HepG2 (cell line): ENCODE results near the gene UBXN1. TPM values are rescaled to one million over a fixed set of nuclear protein-coding genes. Genes with fewer than 3 reads are reported as not detected.

ENCODE experiments used
- FOXA3 ChIP-seq: IDR thresholded peaks from 2 replicates; pipeline ENCODE4 v1.6.1; 2016; ENCODE audit warnings: missing genetic modification reagents, missing compliant biosample characterization
- KIAA2018 ChIP-seq: sonication (generic); formaldehyde crosslinking; IDR thresholded peaks from 2 replicates; pipeline ENCODE4 v1.5.0; 2020; ENCODE audit warnings: mild to moderate bottlenecking, missing genetic modification reagents, borderline replicate concordance
- KLF11 ChIP-seq: IDR thresholded peaks from 2 replicates; pipeline ENCODE4 v1.6.1; 2016; ENCODE audit warnings: missing compliant biosample characterization
- PAX8 ChIP-seq: sonication (generic); formaldehyde crosslinking; IDR thresholded peaks from 2 replicates; pipeline ENCODE4 v1.8.0; 2022; ENCODE audit warnings: mild to moderate bottlenecking, missing genetic modification reagents, borderline replicate concordance
- REPIN1 ChIP-seq: sonication (generic); formaldehyde crosslinking; IDR thresholded peaks from 2 replicates; pipeline ENCODE4 v1.8.0; 2022; ENCODE audit warnings: missing genetic modification reagents, low read depth, mild to moderate bottlenecking, borderline replicate concordance
- RFX1 ChIP-seq: fragments of 450-650 bp; IDR thresholded peaks from 2 replicates; pipeline ENCODE4 v1.6.1; 2017
- SIN3A ChIP-seq: IDR thresholded peaks from 2 replicates; pipeline ENCODE4 v1.6.1; 2011; ENCODE audit warnings: low read depth, mild to moderate bottlenecking, control low read depth, low read length, borderline replicate concordance
- ZNF180 ChIP-seq: sonication (generic); formaldehyde crosslinking; IDR thresholded peaks from 2 replicates; pipeline ENCODE4 v1.4.0; 2020; ENCODE audit warnings: low read depth, missing genetic modification reagents, borderline replicate concordance
- ZNF362 ChIP-seq: sonication (generic); formaldehyde crosslinking; IDR thresholded peaks from 2 replicates; pipeline ENCODE4 v1.4.0; 2020; ENCODE audit warnings: missing genetic modification reagents, mild to moderate bottlenecking, borderline replicate concordance
- ZNF597 ChIP-seq: sonication (generic); formaldehyde crosslinking; IDR thresholded peaks from 2 replicates; pipeline ENCODE4 v1.5.0; 2020; ENCODE audit warnings: missing genetic modification reagents
- ZNF609 ChIP-seq: sonication (generic); formaldehyde crosslinking; IDR thresholded peaks from 2 replicates; pipeline ENCODE4 v1.4.0; 2020; ENCODE audit warnings: mild to moderate bottlenecking, missing genetic modification reagents, borderline replicate concordance
- polyA plus RNA-seq, 8 experiments: library from polyadenylated mRNA; depleted of rRNA in 3 of 8; stranded (reverse) in 7 of 8; unstranded in 1 of 8; fragments of >200 nt; fragmentation: Illumina TruSeq in 4 of 8; extraction: Trizol in 4 of 8; gene quantifications; 2 replicates each; pipeline versions ENCODE4 v1.2.1 to v1.2.3, GENCODE V29; 2011 to 2016; ENCODE audit warnings: low read depth in 4 of 8, missing spikeins in 1 of 8, mixed read lengths in 1 of 8; ENCODE audit not compliant: insufficient read depth in 1 of 8
- total RNA-seq, 5 experiments: library from RNA; depleted of rRNA; stranded (reverse); fragments of >200 nt; fragmentation: Illumina TruSeq; extraction: Trizol; gene quantifications; 2 replicates each; pipeline ENCODE4 v1.2.3, GENCODE V29; 2016; ENCODE audit warnings: low read depth in 1 of 5

UBXN1 gene
- total and polyA plus RNA-seq, 2 of the 13 experiments (the other 11 are each of a cell fraction or from before 2014, with no cell fraction given) = 47.5 to 52.4 TPM

GRCh38 chr11:62728171-62728988 is 49.5 kb upstream of the UBXN1 start, which contains the start of gene TTC9C (continued):
- TF ChIP-seq ZNF609 (CRISPR knock-in tag) (no peak), ZNF180 (no peak), FOXA3 (CRISPR knock-in tag) (no peak), ZNF597 (no peak), REPIN1 (CRISPR knock-in tag) (no peak), ZNF362 (CRISPR knock-in tag) (no peak; the same call in 1 of the 2 replicates), PAX8 (CRISPR knock-in tag) (no peak), RFX1 (no peak), SIN3A (peak; percentile 76), KIAA2018 (CRISPR knock-in tag) (no peak), KLF11 (CRISPR knock-in tag) (no peak)
